Kidney epithelial cell (primary cell): Measurements from ENCODE around the gene LTB4R. TPM values are rescaled to one million over a fixed set of nuclear protein-coding genes. Genes with fewer than 3 reads are reported as not detected.

Source experiments
- DNase-seq: peaks from one replicate; pipeline ENCODE4 v3.0.0-alpha.2; 2010; ENCODE audit warnings: low read depth
- H3K27me3 ChIP-seq: 2 replicates; pipeline ENCODE4 v1.6.0; 2011; ENCODE audit warnings: low read length; ENCODE audit not compliant: control insufficient read depth, insufficient read depth
- H3K36me3 ChIP-seq: 2 replicates; pipeline ENCODE4 v1.5.1; 2011; ENCODE audit warnings: low read length; ENCODE audit not compliant: control insufficient read depth, insufficient read depth
- H3K4me3 ChIP-seq: 2 replicates; pipeline ENCODE4 v1.5.1; 2011; ENCODE audit warnings: low read depth, mild to moderate bottlenecking, control low read depth, low read length
- CTCF ChIP-seq: IDR thresholded peaks from 2 replicates; pipeline ENCODE4 v1.5.1; 2011; ENCODE audit warnings: mild to moderate bottlenecking, moderate library complexity, low read length, control low read depth, inconsistent platforms; ENCODE audit not compliant: insufficient read depth, poor library complexity, severe bottlenecking
- total RNA-seq: library from RNA; depleted of rRNA; stranded (reverse); fragments of >200 nt; gene quantifications from 2 replicates; pipeline ENCODE4 v1.2.3, GENCODE V29; 2015

LTB4R gene
- total RNA-seq, 1 donor from 2014 or later: 2.8 TPM

GRCh38 chr14:24313913-24314312 lies 2.6 kb downstream of the LTB4R start:
- Histone ChIP-seq H3K36me3 (no peaks in the 10 kb centered on the region), H3K27me3 (peaks cover 20% of the 10 kb centered on the region), H3K4me3 (no peak overlapping the region)
- TF ChIP-seq CTCF: no peak
- no peak for DNase-seq

- H3K27me3 ChIP-seq: peaks cover 25% of the 10 kb centered on the region
- TF ChIP-seq CTCF: no peak
- no peaks in the 10 kb centered on the region for H3K36me3 ChIP-seq
- no peak for DNase-seq
- no peak overlapping the region for H3K4me3 ChIP-seq
Observed at GRCh38 chr14:24314377-24315193, 3.3 kb downstream of the LTB4R start.

GRCh38 chr14:24315243-24315806 lies 4.0 kb downstream of the LTB4R start:
- Histone ChIP-seq H3K36me3 (no peaks in the 10 kb centered on the region), H3K4me3 (no peak overlapping the region)

GRCh38 chr14:24315807-24316596 lies 4.7 kb downstream of the LTB4R start:
- Histone ChIP-seq H3K27me3 (peaks cover 25% of the 10 kb centered on the region), H3K36me3 (no peaks in the 10 kb centered on the region), H3K4me3 (no peak overlapping the region)
- DNase-seq: no peak
- TF ChIP-seq CTCF: peak; percentile 4

More at GRCh38 chr14:24315243-24315806, 4.0 kb downstream of the LTB4R start:
- TF ChIP-seq CTCF: no peak
- H3K27me3 ChIP-seq: peaks cover 25% of the 10 kb centered on the region
- no peak for DNase-seq

- no peak overlapping the region for H3K4me3 ChIP-seq
- peaks cover 25% of the 10 kb centered on the region for H3K27me3 ChIP-seq
- H3K36me3 ChIP-seq: no peaks in the 10 kb centered on the region
- DNase-seq: no peak
- no peak for TF ChIP-seq CTCF
Observed at GRCh38 chr14:24316597-24316950, 5.3 kb downstream of the LTB4R start.
